Mesendoderm (in vitro differentiated cells): ENCODE results near the gene LRP2BP.

Experiments used
- DNase-seq: peaks from one replicate; pipeline ENCODE4 v3.0.0; 2013
- H2AK5ac ChIP-seq: 2 replicates; pipeline ENCODE4 v1.6.1; 2013; ENCODE audit warnings: low read length, inconsistent platforms
- H2BK120ac ChIP-seq: 2 replicates; pipeline ENCODE4 v1.6.1; 2013; ENCODE audit warnings: low read depth, mild to moderate bottlenecking, low read length, moderate library complexity, mixed read lengths
- H2BK15ac ChIP-seq: replicated peaks from 2 replicates; pipeline ENCODE4 v1.6.1; 2013; ENCODE audit warnings: low read depth, mild to moderate bottlenecking, moderate library complexity
- H2BK5ac ChIP-seq: 2 replicates; pipeline ENCODE4 v1.6.1; 2013; ENCODE audit warnings: low read length, inconsistent platforms
- H3K18ac ChIP-seq: 2 replicates; pipeline ENCODE4 v1.6.1; 2013; ENCODE audit warnings: mild to moderate bottlenecking, low read length, mixed read lengths
- H3K23ac ChIP-seq: one replicate; pipeline ENCODE4 v1.6.1; 2013; ENCODE audit warnings: low read length
- H3K27ac ChIP-seq: 2 replicates; pipeline ENCODE4 v1.5.1; 2013; ENCODE audit warnings: low read depth, mild to moderate bottlenecking, inconsistent platforms, low read length, moderate library complexity
- H3K27me3 ChIP-seq: 2 replicates; pipeline ENCODE4 v1.6.1; 2013; ENCODE audit warnings: low read length, control low read depth, mild to moderate bottlenecking, inconsistent platforms; ENCODE audit not compliant: insufficient read depth, poor library complexity
- H3K36me3 ChIP-seq: 2 replicates; pipeline ENCODE4 v1.6.1; 2013; ENCODE audit warnings: low read length, inconsistent platforms; ENCODE audit not compliant: control insufficient read depth, insufficient read depth
- H3K4ac ChIP-seq: one replicate; pipeline ENCODE4 v1.6.1; 2013; ENCODE audit warnings: low read depth, mild to moderate bottlenecking, low read length, moderate library complexity
- H3K4me1 ChIP-seq: 2 replicates; pipeline ENCODE4 v1.6.1; 2013; ENCODE audit warnings: low read depth, low read length, inconsistent platforms; ENCODE audit not compliant: control insufficient read depth
- H3K4me2 ChIP-seq: 2 replicates; pipeline ENCODE4 v1.6.1; 2013; ENCODE audit warnings: low read length
- H3K4me3 ChIP-seq: 2 replicates; pipeline ENCODE4 v1.5.1; 2013; ENCODE audit warnings: mild to moderate bottlenecking, low read length
- H3K56ac ChIP-seq: one replicate; pipeline ENCODE4 v1.6.1; 2013; ENCODE audit warnings: low read length
- H3K79me1 ChIP-seq: 2 replicates; pipeline ENCODE4 v1.6.1; 2013; ENCODE audit warnings: low read length, inconsistent platforms
- H3K79me2 ChIP-seq: 2 replicates; pipeline ENCODE4 v1.6.1; 2013; ENCODE audit warnings: mild to moderate bottlenecking, low read length; ENCODE audit not compliant: control insufficient read depth, insufficient read depth
- H3K9ac ChIP-seq: 2 replicates; pipeline ENCODE4 v1.6.1; 2013; ENCODE audit warnings: low read length, inconsistent platforms
- H4K5ac ChIP-seq: one replicate; pipeline ENCODE4 v1.6.1; 2013; ENCODE audit warnings: low read length
- H4K8ac ChIP-seq: one replicate; pipeline ENCODE4 v1.6.1; 2013; ENCODE audit warnings: low read depth, mild to moderate bottlenecking, control low read depth, low read length, moderate library complexity
- WGBS: extraction: QIAGEN DNeasy Blood & Tissue Kit; methylation state at CpG from one replicate; pipeline ENCODE4 v1.1.7; 2013; ENCODE audit warnings: low lambda C conversion rate, missing lambda C conversion rate; ENCODE audit not compliant: insufficient coverage; ENCODE audit errors: extremely low coverage; 5-methylcytosine and 5-hydroxymethylcytosine counted together

Gene LRP2BP

DNA sequence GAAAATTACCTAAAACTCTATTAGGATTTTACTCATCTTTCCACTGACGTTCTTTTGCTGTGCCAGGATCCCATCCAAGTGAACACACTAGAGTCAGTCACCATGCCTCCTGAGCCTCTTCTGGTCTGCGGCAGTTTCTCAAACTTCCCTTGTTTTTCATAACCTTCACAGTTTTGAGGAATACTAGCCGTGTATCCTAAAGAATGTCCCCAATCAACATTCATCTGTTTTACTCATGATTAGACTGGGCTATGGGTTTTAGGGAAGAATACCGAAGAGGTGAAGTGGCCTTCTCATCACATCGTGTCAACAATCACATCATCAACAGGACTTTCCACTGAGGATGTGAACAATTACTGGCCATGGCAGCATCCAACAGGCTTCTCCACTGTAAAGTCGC, 4.8 kb downstream of the LRP2BP start:
- H2BK5ac ChIP-seq: no peak overlapping the region
- H3K4me2 ChIP-seq: no peak overlapping the region
- no peaks in the 10 kb centered on the region for H3K27me3 ChIP-seq
- no peaks in the 10 kb centered on the region for H3K36me3 ChIP-seq
- H2BK15ac ChIP-seq: no peak overlapping the region
- H4K8ac ChIP-seq: no peak overlapping the region
- H3K4ac ChIP-seq: no peak overlapping the region
- no peak overlapping the region for H2AK5ac ChIP-seq
- H3K56ac ChIP-seq: no peak overlapping the region
- no peak overlapping the region for H4K5ac ChIP-seq
- H3K23ac ChIP-seq: no peak overlapping the region
- no peak overlapping the region for H3K18ac ChIP-seq
- H3K4me1 ChIP-seq: no peaks in the 10 kb centered on the region
- whole genome bisulfite sequencing: no CpG with 5 or more reads among the region's 6 CpGs
- H3K79me1 ChIP-seq: no peaks in the 10 kb centered on the region
- no peak overlapping the region for H2BK120ac ChIP-seq
- H3K4me3 ChIP-seq: no peak overlapping the region
- no peaks in the 10 kb centered on the region for H3K79me2 ChIP-seq
- H3K9ac ChIP-seq: no peak overlapping the region
- no peak overlapping the region for H3K27ac ChIP-seq
- no peak for DNase-seq

DNA sequence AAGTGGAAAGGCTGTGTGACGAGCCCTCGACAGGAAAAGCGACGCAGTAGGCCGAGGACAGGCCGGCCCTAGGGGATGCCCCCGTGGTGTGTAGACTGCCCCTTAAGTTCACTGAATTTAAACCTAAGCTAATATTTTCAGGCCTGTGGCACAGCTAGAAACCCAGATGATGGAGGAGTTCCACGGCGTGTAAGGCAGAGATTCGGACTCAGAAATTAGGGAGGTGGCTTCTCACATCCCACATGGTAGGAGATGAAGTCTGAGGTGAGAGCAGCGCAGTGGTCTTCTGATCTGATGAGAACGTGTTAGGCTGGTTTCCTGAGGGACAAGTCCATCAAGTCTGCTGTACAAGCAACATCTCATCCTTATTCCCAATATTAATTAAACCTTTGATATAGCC, 7.8 kb downstream of the LRP2BP start:
- Histone ChIP-seq H2AK5ac (no peak overlapping the region), H3K23ac (no peak overlapping the region), H4K5ac (no peak overlapping the region), H3K36me3 (no peaks in the 10 kb centered on the region), H3K27ac (no peak overlapping the region), H3K4me2 (no peak overlapping the region), H3K4ac (no peak overlapping the region), H4K8ac (no peak overlapping the region), H3K4me1 (no peaks in the 10 kb centered on the region), H3K79me1 (no peaks in the 10 kb centered on the region), H2BK120ac (no peak overlapping the region), H2BK15ac (no peak overlapping the region), H3K4me3 (no peak overlapping the region), H3K79me2 (no peaks in the 10 kb centered on the region), H3K9ac (no peak overlapping the region), H3K56ac (no peak overlapping the region), H3K18ac (no peak overlapping the region), H2BK5ac (no peak overlapping the region), H3K27me3 (no peaks in the 10 kb centered on the region)
- no peak for DNase-seq
- no CpG with 5 or more reads among the region's 12 CpGs for WGBS

DNA sequence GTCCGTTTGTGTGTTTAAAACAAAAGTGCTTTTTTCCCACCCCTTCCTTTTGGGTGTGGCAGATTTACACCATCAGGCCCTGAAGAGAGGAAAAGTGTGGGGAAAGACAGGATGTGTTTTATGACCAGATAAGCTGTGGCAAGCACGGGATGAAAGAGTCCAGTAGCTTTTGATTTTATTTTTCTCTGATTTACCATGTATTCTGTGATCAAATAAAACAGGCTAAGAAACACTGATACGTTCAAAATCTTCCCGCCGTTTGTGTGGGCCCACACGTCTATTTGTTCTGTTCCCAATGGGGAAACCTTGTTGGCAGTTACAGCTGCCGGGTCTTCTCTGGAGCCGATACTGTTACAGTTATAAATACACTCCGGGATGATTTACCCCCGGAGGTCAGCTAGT, 10.8 kb downstream of the LRP2BP start:
- Histone ChIP-seq H3K4me1 (no peaks in the 10 kb centered on the region), H3K79me1 (no peaks in the 10 kb centered on the region), H2BK120ac (no peak overlapping the region), H3K4me3 (no peak overlapping the region), H3K27ac (no peak overlapping the region), H3K9ac (no peak overlapping the region), H2BK15ac (no peak overlapping the region), H2BK5ac (no peak overlapping the region), H3K18ac (no peak overlapping the region), H2AK5ac (no peak overlapping the region), H3K36me3 (no peaks in the 10 kb centered on the region), H3K27me3 (no peaks in the 10 kb centered on the region), H4K5ac (no peak overlapping the region), H3K4ac (no peak overlapping the region), H4K8ac (no peak overlapping the region), H3K79me2 (no peaks in the 10 kb centered on the region), H3K56ac (no peak overlapping the region), H3K4me2 (no peak overlapping the region), H3K23ac (no peak overlapping the region)
- no CpG with 5 or more reads among the region's 10 CpGs for WGBS
- DNase-seq: no peak

DNA sequence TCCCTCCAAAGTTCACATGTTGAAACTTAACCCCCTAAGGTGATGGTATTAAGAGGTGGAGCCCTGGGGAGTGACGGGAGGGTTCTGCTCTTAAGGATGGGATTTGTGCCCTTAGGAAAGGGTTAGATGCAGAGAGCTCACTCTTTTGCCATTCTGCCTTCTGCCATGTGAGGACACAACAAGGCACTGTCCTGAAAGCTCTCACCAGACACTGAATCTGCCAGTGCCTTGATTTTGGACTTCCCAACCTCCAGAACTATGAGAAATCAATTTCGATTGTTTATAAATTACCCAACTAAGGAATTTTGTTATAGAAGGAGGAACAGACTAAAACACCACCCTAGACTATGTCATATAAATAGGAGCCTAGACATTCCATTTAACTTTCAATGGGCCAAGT, 11.7 kb downstream of the LRP2BP start:
- DNase-seq: no peak
- no peaks in the 10 kb centered on the region for H3K79me2 ChIP-seq
- H2BK5ac ChIP-seq: no peak overlapping the region
- no peaks in the 10 kb centered on the region for H3K27me3 ChIP-seq
- WGBS: no CpG with 5 or more reads among the region's 2 CpGs
- no peak overlapping the region for H3K18ac ChIP-seq
- no peak overlapping the region for H3K56ac ChIP-seq
- H3K4me2 ChIP-seq: no peak overlapping the region
- H3K27ac ChIP-seq: no peak overlapping the region
- no peak overlapping the region for H4K5ac ChIP-seq
- no peak overlapping the region for H2BK120ac ChIP-seq
- H3K79me1 ChIP-seq: no peaks in the 10 kb centered on the region
- no peak overlapping the region for H4K8ac ChIP-seq
- H3K9ac ChIP-seq: no peak overlapping the region
- no peak overlapping the region for H2AK5ac ChIP-seq
- no peak overlapping the region for H3K4ac ChIP-seq
- no peak overlapping the region for H3K23ac ChIP-seq
- no peak overlapping the region for H3K4me3 ChIP-seq
- no peaks in the 10 kb centered on the region for H3K36me3 ChIP-seq
- no peaks in the 10 kb centered on the region for H3K4me1 ChIP-seq
- no peak overlapping the region for H2BK15ac ChIP-seq

DNA sequence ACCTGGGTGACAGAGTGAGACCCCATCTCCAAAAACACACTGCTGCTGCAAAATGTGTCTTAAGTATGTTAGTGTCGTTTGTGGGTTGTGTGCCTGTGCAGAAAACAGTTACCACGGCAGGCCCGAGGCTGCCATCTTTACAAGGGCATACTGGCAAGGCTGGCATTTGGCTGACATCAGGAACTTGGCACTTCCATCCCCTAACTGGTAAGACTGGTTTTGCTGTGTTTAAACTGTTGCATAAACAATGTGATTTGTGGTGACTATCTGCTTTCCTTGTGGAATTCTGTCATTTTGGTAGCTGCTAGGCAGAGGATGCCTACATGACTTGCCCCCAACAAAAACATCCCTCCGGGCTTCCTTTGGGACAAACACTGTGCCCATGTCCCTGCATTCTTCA, 12.3 kb downstream of the LRP2BP start:
- no peak overlapping the region for H3K9ac ChIP-seq
- H3K4me3 ChIP-seq: no peak overlapping the region
- H3K4me1 ChIP-seq: no peaks in the 10 kb centered on the region
- no peak overlapping the region for H3K56ac ChIP-seq
- H3K23ac ChIP-seq: no peak overlapping the region
- no peak overlapping the region for H3K4me2 ChIP-seq
- no peak for DNase-seq
- no peak overlapping the region for H3K27ac ChIP-seq
- no peak overlapping the region for H3K18ac ChIP-seq
- no peaks in the 10 kb centered on the region for H3K79me2 ChIP-seq
- H4K5ac ChIP-seq: no peak overlapping the region
- H2AK5ac ChIP-seq: no peak overlapping the region
- WGBS: no CpG with 5 or more reads among the region's 4 CpGs
- H2BK5ac ChIP-seq: no peak overlapping the region
- no peak overlapping the region for H4K8ac ChIP-seq
- H2BK120ac ChIP-seq: no peak overlapping the region
- H2BK15ac ChIP-seq: no peak overlapping the region
- H3K27me3 ChIP-seq: no peaks in the 10 kb centered on the region
- H3K36me3 ChIP-seq: no peaks in the 10 kb centered on the region
- H3K4ac ChIP-seq: no peak overlapping the region
- no peaks in the 10 kb centered on the region for H3K79me1 ChIP-seq

DNA sequence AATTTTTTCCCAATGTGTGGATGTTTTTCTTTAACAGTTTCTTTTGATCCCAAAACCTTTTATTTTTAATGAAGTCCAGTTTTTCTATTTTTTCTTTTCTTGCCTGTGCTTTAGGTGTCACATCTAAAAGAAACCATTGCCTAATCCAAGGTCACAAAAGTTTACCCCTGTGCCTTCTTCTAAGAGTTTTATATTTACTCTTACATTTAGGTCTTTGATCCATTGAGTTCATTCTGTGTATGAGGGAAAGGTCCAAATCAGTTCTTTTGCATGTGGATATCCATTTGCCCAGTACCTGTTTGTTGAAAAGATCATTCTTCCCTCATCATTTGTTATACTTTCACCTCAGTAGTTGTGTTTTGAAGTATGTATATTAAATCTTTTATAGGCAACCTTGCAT, 13.0 kb downstream of the LRP2BP start:
- Histone ChIP-seq H3K4me2 (no peak overlapping the region), H3K79me1 (no peaks in the 10 kb centered on the region), H3K23ac (no peak overlapping the region), H3K27me3 (no peaks in the 10 kb centered on the region), H2BK120ac (no peak overlapping the region), H3K4me1 (no peaks in the 10 kb centered on the region), H3K36me3 (no peaks in the 10 kb centered on the region), H3K56ac (no peak overlapping the region), H2BK5ac (no peak overlapping the region), H2BK15ac (no peak overlapping the region), H4K5ac (no peak overlapping the region), H3K9ac (no peak overlapping the region), H3K4ac (no peak overlapping the region), H3K18ac (no peak overlapping the region), H2AK5ac (no peak overlapping the region), H4K8ac (no peak overlapping the region), H3K27ac (no peak overlapping the region), H3K4me3 (no peak overlapping the region), H3K79me2 (no peaks in the 10 kb centered on the region)
- no peak for DNase-seq
